Right cardiac atrium (tissue), 5 donors: ENCODE data around the gene KCNQ1. TPM values are rescaled to one million over a fixed set of nuclear protein-coding genes. Genes with fewer than 3 reads are reported as not detected.

ENCODE experiments used
- ATAC-seq, 2 donors: fragments of 200-7000 bp; cut with Tn5 transposase; one replicate each; pipeline versions ENCODE4 v1.8.0 to v1.9.1; 2020; ENCODE audit warnings: moderate library complexity in 2 of 2, mild to moderate bottlenecking in 1 of 2
- DNase-seq, 3 donors: peaks; one replicate each; pipeline ENCODE4 v3.0.0-alpha.2; 2020
- H3K27ac ChIP-seq: one replicate; pipeline ENCODE4 v1.5.1; 2013; ENCODE audit warnings: mild to moderate bottlenecking, low read length, control low read depth, moderate library complexity
- H3K27me3 ChIP-seq: one replicate; pipeline ENCODE4 v1.6.1; 2013; ENCODE audit not compliant: control insufficient read depth, insufficient read depth
- H3K4me1 ChIP-seq: one replicate; pipeline ENCODE4 v1.6.1; 2013; ENCODE audit warnings: low read length; ENCODE audit not compliant: control insufficient read depth, insufficient read depth
- H3K4me3 ChIP-seq: one replicate; pipeline ENCODE4 v1.5.1; 2013; ENCODE audit warnings: low read length, control low read depth
- H3K9me3 ChIP-seq: one replicate; pipeline ENCODE4 v1.6.1; 2013; ENCODE audit warnings: low read length; ENCODE audit not compliant: control insufficient read depth
- WGBS: extraction: QIAGEN DNeasy Blood & Tissue Kit; methylation state at CpG from one replicate; pipeline ENCODE4 v1.1.7; 2013; 5-methylcytosine and 5-hydroxymethylcytosine counted together
- intact Hi-C, 4 donors: fragments of 100-400 bp; cut with DNase I; formaldehyde crosslinking; loops; one replicate each; pipeline versions ENCODE4 v1.11.0 to v1.14.0; 2022 to 2023
- polyA plus RNA-seq: library from polyadenylated mRNA; stranded (reverse); fragments of 200-250 nt; gene quantifications from one replicate; pipeline ENCODE4 v1.2.3, GENCODE V29; 2013
- total RNA-seq, 4 donors: library from RNA; stranded (reverse); fragmentation: NEBNext Ultra II Directional; extraction: Animal tissue kit (Norgen Biotek cat#: 25700); gene quantifications; one replicate each; pipeline ENCODE4 v1.2.1, GENCODE V29; 2021
- donor health status: healthy with polysubstance abuse.
- donor health status: DM: no; HTN: yes; CAD: no.
- donor health status: DM: no; HTN: no; CAD: no.
- donor health status: DM: no; HTN: yes; CAD: no; lungs with severe emphysema.
- donor health status: DM: yes; HTN: yes; CAD: no.

The KCNQ1 gene
- total and polyA plus RNA-seq, 5 donors, result 36.4 to 46.8 (median 37.7) TPM

- H3K4me3 ChIP-seq, result no peak overlapping the region
- ATAC-seq (no peak), DNase-seq (peak in 2 of 3 donors; percentile 29 to 59)
- intact Hi-C loops, result loop anchor here in 2 of 4 donors (5.0 to 10.0 kb wide), 2 partner anchors 465 to 468 kb away; no protein-coding TSS in a partner anchor
- no peaks in the 10 kb centered on the region for H3K27me3 ChIP-seq
- 88% methylated on average over 14 of the region's 14 CpGs for WGBS
- H3K9me3 ChIP-seq, result no peaks in the 10 kb centered on the region
- no peak overlapping the region for H3K27ac ChIP-seq
- H3K4me1 ChIP-seq, result no peaks in the 10 kb centered on the region
These were observed 17.8 kb upstream of the KCNQ1 start for GRCh38 chr11:2426826-2427521.

- no peaks in the 10 kb centered on the region for H3K27me3 ChIP-seq
- no peak for ATAC-seq
- no peak overlapping the region for H3K27ac ChIP-seq
- DNase-seq, result peak in 2 of 3 donors; percentile 27 to 49
- H3K9me3 ChIP-seq, result no peaks in the 10 kb centered on the region
- intact Hi-C loops, result loop anchor here (1.0 to 10.0 kb wide), 6 partner anchors 101 to 467 kb away; no protein-coding TSS in a partner anchor
- 69% methylated on average over 12 of the region's 12 CpGs for WGBS
- no peak overlapping the region for H3K4me3 ChIP-seq
- H3K4me1 ChIP-seq, result no peaks in the 10 kb centered on the region
These were observed 17.0 kb upstream of the KCNQ1 start for GRCh38 chr11:2427721-2428321.

GRCh38 chr11:2428322-2428795 is 16.4 kb upstream of the KCNQ1 start:
- Histone ChIP-seq H3K4me1 (no peaks in the 10 kb centered on the region), H3K9me3 (no peaks in the 10 kb centered on the region), H3K27ac (no peak overlapping the region), H3K4me3 (no peak overlapping the region), H3K27me3 (no peaks in the 10 kb centered on the region)
- intact Hi-C loops, result loop anchor here (1.0 to 10.0 kb wide), 6 partner anchors 100 to 466 kb away; no protein-coding TSS in a partner anchor
- WGBS, result 48% methylated on average over 8 of the region's 8 CpGs
- peak; percentile 62 to 73 for ATAC-seq
- peak; percentile 62 to 91 (median 86) for DNase-seq

- no peak for DNase-seq
- intact Hi-C loops, result loop anchor here in 1 of 4 donors (5.0 kb wide), 1 partner anchor 461 kb away; no protein-coding TSS in a partner anchor
These were observed 13.4 kb upstream of the KCNQ1 start for GRCh38 chr11:2431395-2431794.

GRCh38 chr11:2432171-2432621 is 12.6 kb upstream of the KCNQ1 start:
- 72% methylated on average over 15 of the region's 15 CpGs for WGBS
- intact Hi-C loops, result loop anchor here in 1 of 4 donors (5.0 kb wide), 1 partner anchor 460 kb away; no protein-coding TSS in a partner anchor
- H3K9me3 ChIP-seq, result no peaks in the 10 kb centered on the region
- no peaks in the 10 kb centered on the region for H3K4me1 ChIP-seq
- no peaks in the 10 kb centered on the region for H3K27me3 ChIP-seq
- DNase-seq (peak in 2 of 3 donors; percentile 23 to 48), ATAC-seq (no peak)
- H3K4me3 ChIP-seq, result no peak overlapping the region
- H3K27ac ChIP-seq, result no peak overlapping the region

More at GRCh38 chr11:2431395-2431794, 13.4 kb upstream of the KCNQ1 start:
- 84% methylated on average over 1 of the region's 1 CpG for WGBS
- H3K27ac ChIP-seq, result no peak overlapping the region
- no peaks in the 10 kb centered on the region for H3K9me3 ChIP-seq
- no peaks in the 10 kb centered on the region for H3K27me3 ChIP-seq
- no peaks in the 10 kb centered on the region for H3K4me1 ChIP-seq
- ATAC-seq, result no peak
- H3K4me3 ChIP-seq, result no peak overlapping the region

- Histone ChIP-seq H3K9me3 (no peaks in the 10 kb centered on the region), H3K27me3 (no peaks in the 10 kb centered on the region), H3K27ac (no peak overlapping the region), H3K4me3 (no peak overlapping the region), H3K4me1 (no peaks in the 10 kb centered on the region)
- intact Hi-C loops, result loop anchor here in 1 of 4 donors (5.0 kb wide), 1 partner anchor 460 kb away; no protein-coding TSS in a partner anchor
- DNase-seq (peak in 1 of 3 donors; percentile 37), ATAC-seq (no peak)
- WGBS, result 88% methylated on average over 13 of the region's 13 CpGs
These were observed 12.2 kb upstream of the KCNQ1 start for GRCh38 chr11:2432628-2433071.

- 88% methylated on average over 22 of the region's 22 CpGs for WGBS
- Histone ChIP-seq H3K4me1 (no peaks in the 10 kb centered on the region), H3K9me3 (no peaks in the 10 kb centered on the region), H3K27ac (no peak overlapping the region), H3K4me3 (no peak overlapping the region), H3K27me3 (no peaks in the 10 kb centered on the region)
- intact Hi-C loops, result loop anchor here in 1 of 4 donors (5.0 kb wide), 1 partner anchor 459 kb away; no protein-coding TSS in a partner anchor
- peak in 1 of 3 donors; percentile 30 for DNase-seq
- no peak for ATAC-seq
These were observed 11.5 kb upstream of the KCNQ1 start for GRCh38 chr11:2433106-2433925.

GRCh38 chr11:2434008-2434407 is 10.8 kb upstream of the KCNQ1 start:
- intact Hi-C loops, result loop anchor here in 1 of 4 donors (5.0 kb wide), 1 partner anchor 458 kb away; no protein-coding TSS in a partner anchor

GRCh38 chr11:2434506-2435255 is 10.1 kb upstream of the KCNQ1 start:
- ATAC-seq, result no peak
- no peak for DNase-seq
- intact Hi-C loops, result loop anchor here in 1 of 4 donors (5.0 kb wide), 1 partner anchor 458 kb away; no protein-coding TSS in a partner anchor

More at GRCh38 chr11:2434008-2434407, 10.8 kb upstream of the KCNQ1 start:
- Histone ChIP-seq H3K4me1 (no peaks in the 10 kb centered on the region), H3K9me3 (no peaks in the 10 kb centered on the region), H3K27ac (no peak overlapping the region), H3K4me3 (no peak overlapping the region), H3K27me3 (no peaks in the 10 kb centered on the region)
- 93% methylated on average over 8 of the region's 8 CpGs for whole genome bisulfite sequencing
- ATAC-seq (no peak), DNase-seq (no peak)

More at GRCh38 chr11:2434506-2435255, 10.1 kb upstream of the KCNQ1 start:
- H3K27ac ChIP-seq, result no peak overlapping the region
- no peaks in the 10 kb centered on the region for H3K9me3 ChIP-seq
- no peaks in the 10 kb centered on the region for H3K4me1 ChIP-seq
- H3K27me3 ChIP-seq, result no peaks in the 10 kb centered on the region
- WGBS, result 83% methylated on average over 11 of the region's 11 CpGs
- H3K4me3 ChIP-seq, result no peak overlapping the region
